NCI-H1105 (cell line): Measurements from ENCODE around the gene CACNA1B.

Experiments used
- DNase-seq: peaks from one replicate; lab custom pipeline; 2025; lab: John Stamatoyannopoulos, UW

CACNA1B gene

DNA sequence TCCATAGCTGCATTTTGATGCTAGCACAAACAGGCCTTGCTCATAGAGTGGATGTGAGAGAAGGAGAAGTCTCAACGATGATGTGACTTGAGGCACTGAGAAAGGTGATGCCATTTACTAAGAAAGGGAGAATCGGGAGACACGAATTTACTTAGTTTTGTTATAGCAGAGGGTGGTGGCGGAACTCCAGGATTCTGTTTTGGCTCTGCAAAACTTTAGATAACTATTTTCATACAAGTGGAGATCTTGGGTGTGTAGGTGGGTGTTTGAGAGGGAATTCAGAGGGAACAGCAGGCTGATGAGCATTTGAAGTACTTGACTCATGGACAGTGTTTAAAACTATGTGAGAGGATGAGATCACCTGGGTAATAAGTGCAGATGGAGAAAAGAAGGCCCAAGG is 43.2 kb downstream of the CACNA1B start:
- DNase-seq: no peak

DNA sequence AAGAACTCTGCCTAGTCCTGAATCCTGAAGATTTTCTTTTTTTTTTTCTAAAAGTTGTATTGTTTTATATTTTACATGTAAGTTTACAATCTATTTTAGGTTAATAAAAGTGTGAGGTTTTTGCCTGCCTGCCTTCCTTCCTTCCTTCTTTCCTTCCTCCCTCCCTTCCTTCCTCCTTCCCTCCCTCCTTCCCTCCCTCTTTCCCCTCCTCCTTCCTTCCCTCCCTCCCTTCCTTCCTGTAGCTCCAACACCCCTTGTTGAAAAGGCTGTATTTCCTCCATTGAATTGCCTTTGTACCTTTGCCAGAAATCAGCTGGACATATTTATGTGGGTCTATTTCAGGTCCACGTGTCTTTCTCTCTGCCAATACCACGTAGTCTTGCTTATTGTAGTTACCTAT is 46.6 kb downstream of the CACNA1B start:
- DNase-seq: no peak

DNA sequence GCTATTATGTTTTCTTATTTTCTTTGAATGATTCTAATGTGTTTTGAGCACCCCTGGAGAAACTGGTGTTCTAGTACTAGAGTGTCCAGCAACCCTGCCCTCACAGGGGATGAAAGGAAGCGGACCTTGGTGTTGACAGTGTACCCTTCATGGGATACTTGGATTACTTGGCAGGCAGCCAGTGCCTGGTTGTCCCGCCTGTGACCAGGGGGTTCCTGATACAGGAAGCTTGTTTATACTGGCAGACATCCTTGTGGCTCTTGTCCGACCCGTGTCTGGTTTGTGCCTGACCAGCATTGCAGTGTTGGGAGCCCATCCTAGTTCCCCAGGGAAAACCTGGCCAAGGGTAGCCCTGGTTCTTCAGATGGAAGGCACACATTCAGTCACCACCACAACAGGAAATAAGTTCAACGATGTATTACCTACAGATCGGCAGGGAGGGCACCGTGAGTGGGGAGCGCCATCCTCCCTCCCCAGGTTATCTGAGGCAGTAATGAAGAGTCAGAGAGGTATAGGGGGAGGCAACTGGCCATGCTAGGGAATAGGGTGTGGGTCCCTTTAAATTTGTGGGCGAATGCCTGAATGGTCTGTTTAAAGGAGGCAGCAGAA is 47.3 kb downstream of the CACNA1B start:
- DNase-seq: no peak

DNA sequence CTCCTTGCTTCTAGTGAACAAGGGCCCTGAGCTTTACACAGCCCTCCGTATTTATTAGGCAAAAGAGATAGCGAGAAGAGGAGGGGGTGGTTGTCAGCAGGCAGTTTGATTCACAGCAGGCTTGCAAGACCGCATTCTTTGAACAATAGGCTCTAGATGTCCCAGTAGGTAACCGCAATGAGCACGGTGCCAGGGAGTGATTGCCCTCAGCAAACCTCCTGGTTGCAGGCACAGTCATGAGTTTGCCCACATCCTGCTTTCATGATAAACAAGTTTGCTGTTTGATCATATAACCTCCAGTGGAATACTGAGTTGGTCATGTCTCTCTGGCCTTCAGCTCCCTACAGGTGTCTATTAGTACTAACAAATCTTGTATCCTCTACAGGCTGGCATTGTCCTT is 66.1 kb downstream of the CACNA1B start:
- no peak for DNase-seq

DNA sequence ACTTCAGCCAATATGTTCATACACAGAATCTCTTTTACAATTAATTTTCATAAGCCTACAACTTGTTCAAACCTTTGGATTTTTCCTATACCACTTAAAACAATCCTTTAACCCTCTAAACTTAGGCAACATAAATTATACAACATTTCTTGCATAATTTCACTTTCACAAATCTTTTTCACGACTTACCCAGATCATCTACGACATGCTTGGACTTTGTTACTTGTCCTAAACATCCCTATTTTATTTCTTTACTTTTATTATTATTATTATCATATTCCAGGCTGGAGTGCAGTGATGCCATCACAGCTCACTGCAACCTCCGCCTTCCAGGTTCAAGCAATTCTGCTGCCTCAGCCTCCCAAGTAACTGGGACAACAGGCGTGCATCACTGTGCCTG is 68.0 kb downstream of the CACNA1B start:
- DNase-seq: no peak

DNA sequence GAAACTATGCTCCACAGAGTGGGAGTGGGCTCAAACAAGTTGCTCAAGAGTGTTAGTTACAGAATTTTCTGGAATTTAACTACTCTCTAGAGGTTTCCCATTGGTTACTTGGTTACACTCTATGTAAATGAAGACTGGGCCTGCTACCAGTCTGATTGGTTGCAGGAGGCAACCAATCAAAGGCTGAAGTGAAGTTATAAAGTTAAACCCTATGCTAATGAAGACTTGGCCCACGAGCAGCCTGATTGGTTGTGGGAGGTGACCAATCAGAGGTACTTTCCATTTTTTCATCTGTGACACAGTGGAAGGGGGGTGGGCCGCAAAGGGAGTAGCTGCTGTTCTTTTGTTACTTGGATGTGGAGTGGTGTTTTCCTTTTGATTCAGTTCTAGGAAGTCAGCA is 69.4 kb downstream of the CACNA1B start:
- no peak for DNase-seq

DNA sequence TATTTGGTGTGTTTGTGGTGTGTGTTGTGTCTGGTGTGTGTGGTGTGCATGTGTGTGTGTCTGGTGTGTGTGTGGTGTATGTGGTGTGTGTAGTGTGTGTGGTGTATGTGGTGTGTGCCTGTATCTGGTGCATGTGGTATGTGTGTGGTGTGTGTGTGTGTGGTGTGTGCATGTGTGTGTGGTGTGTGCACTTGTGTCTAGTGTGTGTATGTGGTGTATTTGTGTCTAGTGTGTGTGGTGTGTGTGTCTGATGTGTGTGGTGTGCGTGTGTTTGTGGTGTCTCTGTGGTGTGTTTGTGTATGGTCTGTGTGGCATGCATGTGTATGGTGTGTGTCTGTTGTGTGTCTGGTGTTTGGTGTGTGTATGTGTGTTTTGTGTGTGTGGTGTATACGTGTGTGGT is 71.1 kb downstream of the CACNA1B start:
- no peak for DNase-seq

DNA sequence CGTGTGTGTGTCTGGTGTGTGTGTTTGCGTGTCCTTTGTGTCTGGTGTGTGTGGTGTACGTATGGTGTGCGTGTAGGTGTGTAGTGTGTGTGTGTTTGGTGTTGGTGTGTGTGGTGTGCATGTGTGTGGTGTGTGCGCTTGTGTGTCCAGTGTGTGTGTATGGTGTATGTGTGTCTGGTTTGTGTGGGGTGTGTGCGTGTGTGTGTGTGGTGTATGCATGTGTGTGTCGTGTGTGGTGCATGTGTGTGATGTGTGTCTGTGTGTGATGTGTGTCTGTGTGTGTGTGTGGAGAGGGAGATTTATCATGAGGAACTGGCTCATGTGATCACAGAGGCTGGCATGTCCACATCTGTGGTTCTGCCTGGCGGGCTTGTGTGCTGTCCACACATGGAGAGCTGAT is 71.7 kb downstream of the CACNA1B start:
- DNase-seq: no peak

DNA sequence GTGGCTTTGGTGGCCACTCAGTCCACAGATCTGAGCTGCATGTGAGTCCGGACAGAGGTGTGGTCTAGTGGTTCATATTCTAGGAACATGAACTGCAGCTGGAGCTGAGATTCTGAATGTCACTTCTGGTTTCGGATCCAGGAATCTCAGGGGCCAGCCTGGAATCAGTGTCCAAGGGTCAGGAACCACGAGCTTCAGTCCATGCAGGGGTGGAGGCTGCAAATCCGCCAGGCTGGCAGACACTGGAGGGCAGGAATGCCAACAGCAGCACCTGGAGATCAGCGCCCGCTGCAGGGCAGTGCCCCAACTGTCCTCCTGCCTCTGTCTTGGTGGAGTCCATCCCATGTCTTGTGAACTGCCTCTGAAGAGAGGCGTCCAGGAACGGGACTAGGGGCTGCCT is 73.5 kb downstream of the CACNA1B start:
- DNase-seq: no peak

DNA sequence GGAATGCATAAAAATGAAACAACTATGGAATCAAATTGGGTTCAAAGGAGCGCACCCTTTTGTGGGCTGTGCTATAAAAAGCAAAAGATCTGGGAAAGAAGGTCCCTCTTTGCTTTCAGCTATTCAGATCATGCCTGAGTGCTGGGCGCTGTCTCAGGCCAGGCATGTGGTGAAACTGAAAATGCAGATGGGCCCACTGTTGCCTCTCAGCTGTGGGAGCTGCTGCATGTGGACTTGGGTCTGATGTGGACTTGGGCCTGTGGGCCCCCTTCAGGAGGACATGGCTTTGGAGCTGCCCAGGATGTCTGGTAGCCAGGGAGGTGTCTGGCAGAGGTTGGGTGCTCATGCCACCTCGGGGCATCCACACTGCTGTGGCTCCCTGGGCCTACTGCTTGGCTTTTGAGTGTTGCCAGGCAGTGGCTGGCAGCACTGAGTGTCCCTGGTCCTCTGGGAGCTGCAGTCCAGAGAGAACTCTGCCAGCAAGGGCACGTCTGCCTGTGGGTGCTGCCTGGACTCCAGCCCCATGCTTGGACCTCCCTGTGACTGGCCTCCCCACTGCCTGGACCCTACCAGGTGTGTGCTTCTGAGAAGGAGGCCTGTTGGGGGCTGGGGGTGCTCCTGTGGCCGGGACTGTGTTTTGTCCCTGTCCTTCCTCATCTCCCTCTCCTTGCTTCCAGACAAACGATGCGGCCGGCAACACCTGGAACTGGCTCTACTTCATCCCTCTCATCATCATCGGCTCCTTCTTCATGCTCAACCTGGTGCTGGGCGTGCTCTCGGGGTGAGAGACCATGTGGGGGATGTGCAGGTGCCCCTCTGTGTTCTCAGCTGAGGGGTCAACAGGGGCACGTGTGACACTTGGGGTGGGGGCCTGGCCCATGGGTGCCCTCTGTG is 74.3 kb downstream of the CACNA1B start:
- no peak for DNase-seq

DNA sequence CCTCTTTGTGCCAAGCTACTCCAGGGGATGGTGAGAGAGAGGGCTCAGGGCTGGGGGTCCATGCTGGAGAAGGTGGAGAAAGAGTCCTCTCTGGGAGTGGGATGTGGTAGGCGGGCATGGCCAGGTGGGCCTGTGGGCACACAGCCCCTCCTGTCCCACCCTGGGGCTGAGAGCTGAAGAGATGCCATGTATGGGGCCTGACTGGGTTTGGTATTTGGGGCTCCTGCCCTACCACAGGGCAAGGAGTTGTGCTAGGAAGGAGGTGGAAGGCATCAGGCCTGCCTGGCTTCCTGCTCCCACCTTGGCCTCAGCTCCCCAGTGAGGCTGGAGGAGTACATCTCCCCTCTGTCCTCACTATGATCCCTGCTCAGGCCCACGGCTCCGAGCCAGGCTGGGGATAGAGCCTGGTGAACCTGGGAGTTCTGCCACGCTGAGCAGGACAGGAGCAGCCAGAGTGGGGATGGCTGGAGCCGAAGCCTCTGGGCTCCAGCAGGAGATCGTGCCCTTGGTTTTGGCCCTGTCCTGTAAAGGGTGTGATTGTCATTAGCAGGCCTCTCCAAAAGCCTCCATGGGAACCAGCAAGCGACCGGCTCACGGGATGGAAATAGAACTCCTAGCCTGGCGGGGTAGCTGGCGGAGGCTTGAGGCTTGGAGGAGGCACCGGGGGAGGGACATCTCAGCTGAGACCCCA is 75.5 kb downstream of the CACNA1B start:
- DNase-seq: no peak

DNA sequence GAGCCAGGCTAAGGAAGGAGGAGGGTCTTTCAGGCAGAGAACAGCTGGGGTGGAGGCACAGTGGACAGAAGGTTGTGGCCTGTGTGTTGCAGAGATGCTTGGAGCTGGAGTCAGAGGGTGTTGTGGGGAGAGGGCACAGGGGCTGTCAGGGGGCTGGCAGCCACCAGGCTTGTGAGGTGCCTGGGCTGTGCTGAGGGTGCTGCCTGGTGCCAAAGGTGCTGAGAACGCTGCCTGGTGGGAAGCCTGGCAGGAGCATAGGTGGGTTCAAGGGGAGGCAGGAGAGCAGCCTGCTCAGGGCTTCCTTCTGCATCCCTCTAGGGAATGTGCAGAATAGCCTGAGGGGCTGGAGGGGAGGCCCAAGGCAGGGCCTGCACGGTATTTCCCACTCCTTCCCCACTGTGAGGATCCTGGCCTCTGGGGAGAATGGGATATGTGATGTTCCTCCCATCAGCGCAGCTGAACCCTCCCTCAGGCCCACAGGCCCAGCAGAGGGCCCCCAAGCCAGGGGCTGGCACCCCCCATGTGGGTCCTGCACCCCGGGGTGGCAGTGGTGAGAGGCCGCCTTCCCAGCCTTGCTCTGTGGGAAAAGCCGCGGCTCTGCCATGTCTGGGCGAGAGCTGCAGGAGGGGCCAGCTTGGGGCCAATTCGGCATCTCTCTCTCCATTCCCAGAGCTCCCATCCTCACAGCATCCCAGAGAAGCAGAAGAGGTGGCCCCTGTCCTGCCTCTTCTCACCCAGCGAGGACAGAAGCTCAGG is 76.3 kb downstream of the CACNA1B start:
- no peak for DNase-seq

DNA sequence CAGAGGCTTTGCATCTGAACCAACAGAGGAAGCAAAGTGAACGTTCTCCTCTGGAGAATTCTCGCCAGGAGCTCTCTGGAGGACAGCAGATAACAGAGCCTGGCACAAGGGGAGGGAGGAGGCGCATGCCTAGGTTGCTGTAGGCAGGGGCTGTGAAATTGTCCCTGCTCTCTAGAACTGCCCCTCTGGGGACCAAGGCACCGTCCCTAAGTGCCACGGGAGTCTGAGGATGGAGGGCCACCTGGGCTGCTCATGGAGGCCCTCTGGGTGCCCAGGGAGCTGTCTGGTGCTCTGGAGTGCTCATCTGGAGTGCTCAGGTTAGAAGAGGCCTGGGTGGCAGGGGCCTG is 77.6 kb downstream of the CACNA1B start:
- DNase-seq: no peak

DNA sequence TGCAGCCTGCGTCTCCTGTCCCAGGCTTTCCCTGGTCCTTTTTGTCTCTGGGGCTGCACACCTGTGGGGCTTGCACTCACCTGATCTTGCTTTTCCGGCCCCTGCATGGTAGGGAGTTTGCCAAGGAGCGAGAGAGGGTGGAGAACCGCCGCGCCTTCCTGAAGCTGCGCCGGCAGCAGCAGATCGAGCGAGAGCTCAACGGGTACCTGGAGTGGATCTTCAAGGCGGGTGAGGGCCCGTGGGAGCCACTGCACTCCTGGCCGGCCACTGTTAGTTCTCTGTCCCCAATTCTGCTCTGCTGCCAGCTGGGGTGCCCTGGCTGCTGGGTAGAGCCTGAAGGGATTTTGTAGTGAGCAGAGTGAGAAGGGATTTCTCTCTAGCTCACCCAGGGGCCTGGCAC is 78.0 kb downstream of the CACNA1B start:
- no peak for DNase-seq

DNA sequence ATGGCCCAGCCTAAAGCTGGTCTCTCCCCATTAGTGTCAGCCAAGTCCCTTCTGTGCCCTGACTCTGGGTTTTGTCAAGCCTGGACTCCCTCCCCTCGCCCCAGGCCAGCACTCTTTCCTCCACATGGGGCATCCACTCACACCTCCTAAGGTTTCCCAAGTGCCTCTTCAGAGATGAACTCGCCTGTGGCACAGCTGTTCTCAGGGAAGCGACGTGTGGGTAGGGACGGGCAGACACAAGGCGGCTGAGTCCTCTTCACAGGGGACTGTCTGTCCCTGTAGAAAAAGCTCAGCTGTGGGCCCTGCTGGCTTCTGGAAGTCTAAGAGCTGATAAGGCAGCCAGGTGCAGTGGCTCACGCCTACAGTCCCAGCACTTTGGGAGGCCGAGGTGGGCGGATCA is 78.5 kb downstream of the CACNA1B start:
- no peak for DNase-seq

DNA sequence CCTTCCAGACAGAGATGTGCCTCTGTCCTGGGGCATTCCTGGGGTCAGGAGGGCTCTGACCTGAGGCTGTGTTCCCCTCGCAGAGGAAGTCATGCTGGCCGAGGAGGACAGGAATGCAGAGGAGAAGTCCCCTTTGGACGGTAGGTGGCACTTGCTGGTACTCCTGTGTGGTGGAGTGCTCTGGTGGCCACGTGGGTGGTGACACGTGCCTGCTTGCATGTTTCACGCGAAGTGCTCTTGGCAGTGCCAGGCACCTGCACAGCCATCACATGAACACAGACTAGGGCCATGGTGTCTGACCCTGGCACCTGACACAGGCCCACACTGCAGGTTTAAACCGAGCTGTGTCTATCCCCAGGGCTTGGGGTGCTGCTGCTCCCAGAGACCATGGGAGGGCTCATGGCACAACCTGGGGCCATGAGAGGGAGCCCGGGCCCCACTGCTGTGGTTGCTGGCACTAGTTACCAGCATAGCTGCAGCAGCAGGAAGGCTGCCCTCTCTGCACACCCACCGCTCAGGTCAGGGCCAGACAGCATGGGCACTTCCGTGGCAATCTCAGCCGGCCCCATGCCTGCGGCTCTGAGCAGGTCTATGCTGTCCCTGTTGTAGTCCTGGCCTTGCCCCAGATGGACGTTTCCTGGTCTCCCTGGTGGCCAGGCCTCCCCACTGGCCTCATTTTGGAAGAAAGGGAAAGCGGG is 79.3 kb downstream of the CACNA1B start:
- DNase-seq: no peak

DNA sequence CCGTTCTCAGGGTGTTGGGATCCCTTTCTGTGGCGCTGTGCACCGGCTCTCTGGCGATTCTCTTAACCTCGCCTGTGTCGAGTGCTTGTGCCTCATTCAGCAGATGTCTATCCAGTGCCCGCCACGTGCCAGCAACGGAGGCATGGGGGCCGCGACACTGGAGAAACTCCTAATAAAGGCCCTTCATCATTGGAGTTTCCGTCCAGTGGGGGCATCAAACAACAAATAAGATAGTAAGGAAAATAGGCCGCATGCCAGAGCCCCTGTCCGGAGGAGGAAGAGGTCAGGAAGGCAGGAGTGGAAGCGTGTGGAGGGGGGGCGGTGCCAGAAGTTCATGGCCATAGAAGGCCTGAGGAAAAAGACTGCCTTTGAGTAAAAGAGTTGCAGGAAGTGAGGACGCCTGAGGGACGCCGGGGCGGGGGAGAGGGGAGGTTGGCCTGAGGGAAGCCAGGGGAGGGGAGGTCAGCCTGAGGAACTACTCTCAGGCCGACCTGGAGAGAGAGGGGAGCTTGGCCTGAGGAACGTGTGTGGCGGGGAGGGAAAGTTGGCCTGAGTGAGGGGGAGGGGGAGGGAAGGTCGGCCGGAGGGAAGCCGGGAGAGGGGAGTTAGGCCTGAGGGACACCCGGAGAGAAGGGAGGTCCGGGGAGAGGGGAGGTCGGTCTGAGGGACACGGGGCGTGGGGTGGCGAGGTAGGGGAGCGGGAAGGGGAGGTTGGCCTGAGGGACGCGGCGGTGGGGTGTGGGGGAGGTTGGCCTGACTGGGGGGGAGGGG is 82.2 kb downstream of the CACNA1B start:
- no peak for DNase-seq

DNA sequence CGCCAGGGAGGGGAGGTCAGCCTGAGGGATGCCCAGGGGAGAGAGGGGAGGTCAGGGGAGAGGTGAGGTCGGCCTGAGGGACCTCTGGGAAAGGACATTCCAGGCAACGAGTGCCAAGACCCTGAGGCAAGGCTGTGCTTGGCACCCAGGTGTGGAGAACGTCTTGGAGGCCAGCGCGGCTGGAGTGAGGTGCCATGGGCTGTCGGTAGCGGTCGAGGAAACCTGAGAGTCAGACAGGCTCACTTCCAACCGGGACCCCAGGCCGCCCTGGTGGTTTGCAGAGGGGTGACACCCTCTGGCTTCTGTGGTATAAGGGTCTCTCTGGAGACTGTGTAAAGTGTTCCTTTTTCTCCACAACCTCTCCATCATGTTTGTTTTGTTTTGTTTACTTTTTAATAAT is 82.9 kb downstream of the CACNA1B start:
- no peak for DNase-seq

DNA sequence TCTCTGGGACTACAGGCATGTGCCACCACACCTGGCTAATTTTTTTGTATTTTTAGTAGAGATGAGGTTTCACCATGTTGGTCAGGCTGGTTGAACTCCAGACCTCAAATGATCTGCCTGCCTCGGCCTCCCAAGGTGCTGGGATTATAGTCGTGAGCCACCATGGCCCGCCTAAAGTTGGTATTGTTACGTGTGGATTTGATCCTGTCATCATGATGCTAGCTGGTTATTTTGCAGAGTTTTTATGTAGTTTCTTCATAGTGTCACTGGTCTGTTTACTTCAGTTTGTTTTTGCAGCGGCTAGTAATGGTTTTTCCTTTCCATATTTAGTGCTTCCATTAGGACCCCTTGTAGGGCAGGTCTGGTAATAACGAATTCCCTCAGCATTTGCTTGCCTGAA is 85.9 kb downstream of the CACNA1B start:
- DNase-seq: no peak

DNA sequence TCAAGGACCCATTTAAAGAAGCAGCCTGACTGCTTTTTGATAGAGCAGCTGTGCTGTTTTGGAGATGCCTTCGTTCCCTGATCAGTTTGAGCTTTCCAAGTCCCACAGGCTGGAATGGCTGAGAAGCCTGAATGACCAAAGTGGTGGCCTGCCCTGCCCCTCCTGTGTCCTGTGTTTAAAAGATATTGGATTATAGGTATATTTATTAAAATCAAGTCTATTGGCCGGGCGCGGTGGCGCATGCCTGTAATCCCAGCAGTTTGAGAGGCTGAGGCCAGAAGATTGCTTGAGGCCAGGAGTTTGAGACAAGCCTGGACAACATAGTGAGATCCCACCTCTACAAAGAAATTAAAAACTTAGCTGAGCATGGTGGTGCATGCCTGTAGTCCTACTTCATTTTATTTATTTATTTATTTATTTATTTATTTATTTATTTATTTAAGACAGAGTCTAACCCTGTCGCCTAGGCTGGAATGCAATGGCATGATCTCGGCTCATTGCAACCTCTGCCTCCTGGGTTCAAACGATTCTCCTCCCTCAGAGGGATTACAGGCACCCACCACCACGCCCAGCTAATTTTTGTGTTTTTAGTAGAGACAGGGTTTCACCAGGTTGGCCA is 87.7 kb downstream of the CACNA1B start:
- DNase-seq: no peak
